HepG2 (cell line): ENCODE results near the gene KLHDC4. TPM values are rescaled to one million over a fixed set of nuclear protein-coding genes. Genes with fewer than 3 reads are reported as not detected.

Source experiments
- ARHGAP35 ChIP-seq: sonication (generic); formaldehyde crosslinking; IDR thresholded peaks from 2 replicates; pipeline ENCODE4 v1.9.0; 2022; ENCODE audit warnings: mild to moderate bottlenecking, inconsistent platforms, moderate library complexity, missing genetic modification reagents, borderline replicate concordance
- ETV6 ChIP-seq: sonication (generic); formaldehyde crosslinking; conservative IDR thresholded peaks from 2 replicates; pipeline ENCODE4 v1.4.0; 2020; ENCODE audit warnings: missing genetic modification reagents
- HHEX ChIP-seq: IDR thresholded peaks from 2 replicates; pipeline ENCODE4 v1.6.1; 2016; ENCODE audit warnings: control low read depth
- IRF9 ChIP-seq: sonication (generic); formaldehyde crosslinking; IDR thresholded peaks from 2 replicates; pipeline ENCODE4 v1.8.0; 2022; ENCODE audit warnings: missing genetic modification reagents, mild to moderate bottlenecking, borderline replicate concordance
- JUN ChIP-seq: sonication (generic); formaldehyde crosslinking; IDR thresholded peaks from 2 replicates; pipeline ENCODE4 v1.4.0; 2020; ENCODE audit warnings: mild to moderate bottlenecking, missing genetic modification reagents
- KDM2A ChIP-seq: sonication (generic); formaldehyde crosslinking; IDR thresholded peaks from 2 replicates; pipeline ENCODE4 v1.4.0; 2020; ENCODE audit warnings: low read depth, missing genetic modification reagents, borderline replicate concordance
- KLF16 ChIP-seq, 2 experiments: sonication (generic) in 1 of 2; formaldehyde crosslinking in 1 of 2; IDR thresholded peaks; 2 replicates each; pipeline versions ENCODE4 v1.6.1 to v1.8.0; 2016 to 2023; ENCODE audit warnings: missing genetic modification reagents in 2 of 2, missing compliant biosample characterization in 1 of 2
- MYNN ChIP-seq: sonication (generic); formaldehyde crosslinking; IDR thresholded peaks from 2 replicates; pipeline ENCODE4 v1.4.0; 2020; ENCODE audit warnings: mild to moderate bottlenecking, low read depth, missing genetic modification reagents
- NAIF1 ChIP-seq: sonication (generic); formaldehyde crosslinking; IDR thresholded peaks from 2 replicates; pipeline ENCODE4 v1.5.0; 2020; ENCODE audit warnings: mild to moderate bottlenecking, missing genetic modification reagents, borderline replicate concordance
- PATZ1 ChIP-seq: sonication (generic); formaldehyde crosslinking; IDR thresholded peaks from 2 replicates; pipeline ENCODE4 v1.4.0; 2020; ENCODE audit warnings: missing genetic modification reagents
- SNAPC2 ChIP-seq: sonication (generic); formaldehyde crosslinking; IDR thresholded peaks from 2 replicates; pipeline ENCODE4 v1.8.1; 2022; ENCODE audit warnings: mild to moderate bottlenecking, missing genetic modification reagents
- SRSF9 ChIP-seq: fragments of 200-400 bp; formaldehyde crosslinking; IDR thresholded peaks from 2 replicates; pipeline ENCODE4 v1.6.1; 2018; ENCODE audit warnings: borderline replicate concordance, mild to moderate bottlenecking, low read depth, low read length; ENCODE audit not compliant: insufficient read depth, poor library complexity, severe bottlenecking
- TCF7 ChIP-seq: sonication (generic); IDR thresholded peaks from 2 replicates; pipeline ENCODE4 v1.6.1; 2016; ENCODE audit warnings: antibody characterized with exemption, low read depth
- TEAD2 ChIP-seq: sonication (generic); formaldehyde crosslinking; IDR thresholded peaks from 2 replicates; pipeline ENCODE4 v1.9.0; 2021; ENCODE audit warnings: missing genetic modification reagents
- TRIM22 ChIP-seq: fragments of 450-650 bp; IDR thresholded peaks from 2 replicates; pipeline ENCODE4 v1.6.1; 2017
- ZBTB1 ChIP-seq: sonication (generic); formaldehyde crosslinking; IDR thresholded peaks from 2 replicates; pipeline ENCODE4 v1.4.0; 2020; ENCODE audit warnings: missing genetic modification reagents, borderline replicate concordance
- ZFP82 ChIP-seq: sonication (generic); formaldehyde crosslinking; IDR thresholded peaks from 2 replicates; pipeline ENCODE4 v1.5.1; 2020; ENCODE audit warnings: mild to moderate bottlenecking, missing genetic modification reagents, borderline replicate concordance
- ZKSCAN1 ChIP-seq: fragments of 150-350 bp; IDR thresholded peaks from 2 replicates; pipeline ENCODE4 v1.6.1; 2014; ENCODE audit warnings: low read length
- ZMAT5 ChIP-seq: sonication (generic); formaldehyde crosslinking; IDR thresholded peaks from 2 replicates; pipeline ENCODE4 v1.5.0; 2020; ENCODE audit warnings: mild to moderate bottlenecking, low read depth, missing genetic modification reagents, borderline replicate concordance
- ZNF296 ChIP-seq: sonication (generic); formaldehyde crosslinking; conservative IDR thresholded peaks from 2 replicates; pipeline ENCODE4 v1.5.0; 2020; ENCODE audit warnings: mild to moderate bottlenecking, missing genetic modification reagents
- ZNF496 ChIP-seq: sonication (generic); formaldehyde crosslinking; IDR thresholded peaks from 2 replicates; pipeline ENCODE4 v1.8.1; 2023; ENCODE audit warnings: mild to moderate bottlenecking, moderate library complexity, missing genetic modification reagents; ENCODE audit not compliant: insufficient replicate concordance
- ZNF629 ChIP-seq: sonication (generic); formaldehyde crosslinking; conservative IDR thresholded peaks from 2 replicates; pipeline ENCODE4 v1.5.0; 2020; ENCODE audit warnings: missing genetic modification reagents
- ZNF800 ChIP-seq: sonication (generic); formaldehyde crosslinking; IDR thresholded peaks from 2 replicates; pipeline ENCODE4 v1.4.0; 2020; ENCODE audit warnings: missing genetic modification reagents
- polyA plus RNA-seq, 8 experiments: library from polyadenylated mRNA; depleted of rRNA in 3 of 8; stranded (reverse) in 7 of 8; unstranded in 1 of 8; fragments of >200 nt; fragmentation: Illumina TruSeq in 4 of 8; extraction: Trizol in 4 of 8; gene quantifications; 2 replicates each; pipeline versions ENCODE4 v1.2.1 to v1.2.3, GENCODE V29; 2011 to 2016; ENCODE audit warnings: low read depth in 4 of 8, missing spikeins in 1 of 8, mixed read lengths in 1 of 8; ENCODE audit not compliant: insufficient read depth in 1 of 8
- total RNA-seq, 5 experiments: library from RNA; depleted of rRNA; stranded (reverse); fragments of >200 nt; fragmentation: Illumina TruSeq; extraction: Trizol; gene quantifications; 2 replicates each; pipeline ENCODE4 v1.2.3, GENCODE V29; 2016; ENCODE audit warnings: low read depth in 1 of 5

Gene KLHDC4
- total and polyA plus RNA-seq, 2 of the 13 experiments (the other 11 are each of a cell fraction or from before 2014, with no cell fraction given) = 18.7 to 31.8 TPM

- TF ChIP-seq IRF9 (0 out of 2 replicates have a peak, but pooled peaks have one; percentile 40), ETV6 (peak; percentile 91; the same call in 1 of the 2 replicates), MYNN (CRISPR knock-in tag) (no peak; the same call in 1 of the 2 replicates), SNAPC2 (peak; percentile 77; the same call in 1 of the 2 replicates), KLF16 (CRISPR knock-in tag; IDR thresholded peaks at IDR 0.05) (peak in 1 of 2 experiments; percentile 93; a peak in 1 of 4 replicates), SRSF9 (no peak), HHEX (CRISPR knock-in tag) (no peak), ZFP82 (0 out of 2 replicates have a peak, but pooled peaks have one; percentile 74), ZBTB1 (CRISPR knock-in tag) (no peak), NAIF1 (CRISPR knock-in tag) (peak; percentile 64; the same call in 1 of the 2 replicates), ZMAT5 (CRISPR knock-in tag) (no peak), KDM2A (CRISPR knock-in tag) (peak; percentile 98), TCF7 (no peak), ZNF629 (CRISPR knock-in tag) (no peak), TEAD2 (no peak), ZNF496 (no peak), ZNF296 (CRISPR knock-in tag) (no peak; the same call in 1 of the 2 replicates), ZKSCAN1 (no peak), PATZ1 (CRISPR knock-in tag) (peak; percentile 76), JUN (CRISPR knock-in tag) (no peak), ZNF800 (CRISPR knock-in tag) (0 out of 2 replicates have a peak, but pooled peaks have one; percentile 60), TRIM22 (no peak), ARHGAP35 (CRISPR knock-in tag) (peak; percentile 95)
These were observed at the start of gene KLHDC4 (continued) for GRCh38 chr16:87765776-87766484.
